ENCODE measurements around the gene EPB41L4B.

The EPB41L4B gene

DNA sequence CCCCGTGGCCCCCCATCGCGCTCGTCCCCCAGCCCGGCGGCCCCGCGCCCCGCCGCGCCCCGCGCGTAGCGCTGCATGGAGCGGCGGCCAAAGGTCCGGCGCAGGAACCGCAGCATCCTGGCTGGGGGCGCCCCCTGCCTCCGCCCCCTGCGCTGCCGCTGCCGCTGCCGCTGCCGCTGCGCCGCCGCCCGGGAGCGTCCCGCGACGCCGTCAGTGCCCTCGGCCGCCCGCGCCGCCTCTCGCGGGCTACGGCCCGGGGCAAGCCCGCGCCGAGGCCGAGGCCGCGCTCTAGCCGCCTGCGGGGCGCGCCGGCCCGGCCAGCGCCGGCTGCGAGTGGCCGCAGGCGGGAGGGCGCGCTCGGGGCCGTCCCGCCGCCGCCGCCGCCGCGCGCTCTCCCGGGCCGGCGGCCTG, 523 bp downstream of the EPB41L4B start:
- DNase-seq (ENCODE audit: low spot score): peak; percentile 66

- no peak for DNase-seq (ENCODE audit: low spot score)
Observed at GRCh38 chr9:109319626-109320241, 1.1 kb downstream of the EPB41L4B start.

DNA sequence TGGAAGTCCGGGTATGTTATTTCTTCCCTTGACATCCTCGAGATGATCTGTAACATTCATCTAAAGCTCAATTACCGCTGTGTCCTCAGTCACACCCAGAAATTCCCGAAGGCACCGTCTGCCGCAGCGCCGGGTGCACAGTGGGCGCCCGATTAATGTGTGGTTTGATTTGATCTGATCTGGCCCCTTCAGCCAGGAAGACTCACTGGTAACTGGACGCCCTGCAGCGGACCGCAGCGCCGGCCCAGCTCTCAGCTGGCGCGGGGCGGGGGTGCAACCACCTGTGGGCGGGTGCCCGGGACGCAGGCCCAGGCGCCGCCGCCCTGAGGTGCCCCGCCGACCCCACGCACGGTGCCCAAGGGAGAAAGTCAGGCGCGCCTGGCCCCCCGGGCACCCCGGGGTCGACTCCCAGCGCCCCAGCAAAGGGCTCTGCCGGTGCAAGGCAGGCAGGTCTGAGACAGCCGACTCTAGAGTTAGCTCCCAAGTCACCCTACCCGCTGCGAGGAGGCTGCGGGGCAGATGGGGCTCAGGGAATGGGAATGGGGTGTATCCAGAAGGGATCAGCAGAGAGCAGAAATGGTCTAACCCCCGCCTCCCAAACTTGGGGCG, 1.7 kb downstream of the EPB41L4B start:
- no peak for DNase-seq (ENCODE audit: low spot score)

DNA sequence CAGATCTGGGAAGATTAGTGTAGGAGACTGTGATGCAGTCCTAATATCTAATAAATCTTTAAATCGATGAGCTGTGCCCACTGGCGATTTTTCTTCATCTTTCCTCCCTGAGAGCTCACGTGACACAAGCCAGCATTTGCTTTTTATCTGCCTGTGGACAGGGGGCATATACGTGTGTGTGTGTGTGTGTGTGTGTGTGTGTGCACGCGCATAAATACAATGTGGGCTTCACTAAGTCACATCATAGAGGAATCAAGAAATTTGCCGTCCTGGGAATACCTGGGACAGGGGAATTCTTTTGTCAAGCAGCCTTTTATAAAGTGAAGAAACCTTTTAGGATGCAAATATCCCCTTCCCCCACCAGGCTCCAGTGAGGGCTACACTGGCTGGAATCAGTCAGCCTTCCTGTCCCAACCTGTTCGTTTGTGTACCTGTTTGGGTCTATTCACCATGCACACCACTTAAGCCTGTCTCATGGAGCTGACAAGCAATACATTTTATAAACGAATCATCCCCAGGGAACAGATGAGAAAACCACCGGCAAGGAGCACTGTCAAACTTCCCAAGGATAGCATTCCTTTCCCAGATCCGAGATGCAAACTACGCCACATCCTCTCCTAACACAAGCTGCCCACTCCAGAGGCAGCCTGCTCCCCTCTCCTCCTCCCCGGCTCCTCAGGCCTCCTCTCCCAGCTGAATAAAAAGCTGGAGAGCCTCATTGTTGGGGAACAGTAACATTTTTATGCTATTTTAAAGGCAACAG, 2.7 kb downstream of the EPB41L4B start:
- no peak for DNase-seq (ENCODE audit: low spot score)

DNA sequence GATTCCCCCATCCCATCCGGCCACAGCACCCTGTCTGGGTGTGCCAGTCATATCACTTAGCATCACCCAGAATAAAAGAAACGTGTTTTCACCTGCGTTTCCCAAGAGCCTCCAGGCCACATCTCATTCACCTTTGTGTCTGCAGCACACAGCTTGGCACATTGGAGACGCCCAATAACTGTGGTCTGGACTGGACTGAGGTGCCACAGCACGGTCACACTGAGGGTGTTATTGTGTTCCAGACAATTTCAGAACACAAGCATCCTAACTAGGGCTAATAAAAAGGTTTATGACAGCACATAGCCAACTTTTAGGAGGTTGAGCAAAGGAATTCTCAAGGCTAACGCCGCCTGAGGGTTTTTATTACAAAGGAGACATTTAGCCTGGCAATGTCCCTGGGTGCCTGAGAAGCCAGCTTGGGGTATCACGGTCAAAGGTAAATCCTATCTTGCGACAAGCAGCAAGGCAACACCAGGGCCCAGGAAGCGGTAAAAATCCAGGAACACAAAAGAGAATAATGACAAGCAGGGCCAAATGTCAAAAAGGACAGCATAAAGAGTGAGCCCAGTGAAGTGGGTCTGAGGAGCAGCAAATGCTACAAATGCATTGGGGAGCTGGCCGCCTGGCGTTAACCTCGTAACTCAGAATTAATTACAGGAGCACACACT, 3.4 kb downstream of the EPB41L4B start:
- DNase-seq (ENCODE audit: low spot score): no peak

- DNase-seq (ENCODE audit: low spot score): no peak
Observed at GRCh38 chr9:109316207-109316640, 4.6 kb downstream of the EPB41L4B start.

GRCh38 chr9:109315480-109316206, 5.2 kb downstream of the EPB41L4B start:
- no peak for DNase-seq (ENCODE audit: low spot score)

DNA sequence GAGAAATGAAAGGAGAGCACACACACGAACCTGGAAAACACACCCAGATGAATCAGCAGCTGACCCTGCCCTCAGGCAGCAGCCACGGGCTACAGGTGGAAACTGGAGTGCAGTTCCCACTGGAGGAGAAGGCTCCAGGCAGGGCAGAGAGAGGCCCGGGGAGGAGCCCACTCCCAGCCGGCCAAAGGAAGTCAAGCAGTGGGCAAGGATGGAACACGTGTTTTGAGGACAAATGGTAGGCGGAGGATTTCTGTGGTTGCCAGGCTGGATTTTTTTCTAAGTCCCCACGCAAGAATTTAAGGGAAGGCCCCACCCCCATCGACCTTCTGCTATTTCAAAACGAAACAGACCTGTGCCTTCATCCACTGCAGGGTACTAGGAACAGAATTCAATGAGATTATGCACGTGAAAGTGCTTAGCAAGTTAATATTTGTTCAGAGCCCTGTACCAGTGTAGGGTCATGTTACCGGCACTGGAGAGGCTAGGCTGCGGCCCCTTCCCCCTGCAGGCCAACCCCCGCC, 6.8 kb downstream of the EPB41L4B start:
- peak; percentile 59 for DNase-seq (ENCODE audit: low spot score)

- peak; percentile 60 for DNase-seq (ENCODE audit: low spot score)
Observed at GRCh38 chr9:109313351-109313750, 7.5 kb downstream of the EPB41L4B start.

- no peak for DNase-seq (ENCODE audit: low spot score)
Observed at GRCh38 chr9:109312783-109313182, 8.1 kb downstream of the EPB41L4B start.

GRCh38 chr9:109311731-109312130, 9.1 kb downstream of the EPB41L4B start:
- DNase-seq (ENCODE audit: low spot score): no peak

DNA sequence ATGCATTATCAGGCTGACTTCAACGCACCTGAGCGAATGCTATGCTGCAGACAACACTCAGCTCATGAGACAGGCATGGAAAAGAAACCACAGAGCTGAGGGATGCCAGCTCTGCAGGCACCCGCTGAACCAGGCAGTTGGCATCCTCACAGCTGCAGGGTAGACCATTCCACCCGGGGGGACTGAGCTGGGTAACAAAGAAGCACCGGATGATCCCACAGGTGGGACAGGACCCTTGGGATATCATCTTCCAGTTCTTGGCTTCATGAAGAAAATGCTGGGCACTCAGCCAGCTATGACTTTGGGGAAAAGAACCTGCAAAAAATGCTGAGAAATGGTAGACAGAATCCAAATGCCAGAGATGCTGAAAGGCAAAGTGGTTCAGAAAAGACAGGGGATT, 9.6 kb downstream of the EPB41L4B start:
- DNase-seq (ENCODE audit: low spot score): no peak

GRCh38 chr9:109310486-109310901, 10.4 kb downstream of the EPB41L4B start:
- no peak for DNase-seq (ENCODE audit: low spot score)

- no peak for DNase-seq (ENCODE audit: low spot score)
Observed at GRCh38 chr9:109309282-109309681, 11.6 kb downstream of the EPB41L4B start.

GRCh38 chr9:109307380-109308240, 13.2 kb downstream of the EPB41L4B start:
- peak; percentile 85 for DNase-seq (ENCODE audit: low spot score)

DNA sequence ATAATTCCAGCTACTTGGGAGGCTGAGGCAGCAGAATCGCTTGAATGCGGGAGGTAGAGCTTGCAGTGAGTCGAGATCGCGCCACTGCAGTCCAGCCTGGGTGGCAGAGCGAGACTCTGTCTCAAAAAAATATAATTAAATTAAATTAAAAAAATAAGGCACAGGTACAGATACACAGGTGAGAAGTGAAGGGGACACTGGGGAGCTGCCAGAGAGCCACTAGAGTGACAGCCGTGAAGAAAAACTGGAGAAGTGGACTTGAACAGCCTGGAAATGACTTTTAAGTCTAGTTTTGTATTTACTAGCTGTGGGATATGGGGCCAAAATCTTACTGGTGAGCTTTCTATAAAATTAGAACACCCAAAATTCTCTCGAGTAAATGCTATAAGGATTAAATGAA, 15.1 kb downstream of the EPB41L4B start:
- no peak for DNase-seq (ENCODE audit: low spot score)

GRCh38 chr9:109304347-109304746, 16.5 kb downstream of the EPB41L4B start:
- DNase-seq (ENCODE audit: low spot score): no peak

- DNase-seq (ENCODE audit: low spot score): no peak
Observed at GRCh38 chr9:109303900-109304299, 17.0 kb downstream of the EPB41L4B start.

- DNase-seq (ENCODE audit: low spot score): no peak
Observed at GRCh38 chr9:109302606-109303005, 18.3 kb downstream of the EPB41L4B start.

- no peak for DNase-seq (ENCODE audit: low spot score)
Observed at GRCh38 chr9:109301012-109301411, 19.8 kb downstream of the EPB41L4B start.

DNA sequence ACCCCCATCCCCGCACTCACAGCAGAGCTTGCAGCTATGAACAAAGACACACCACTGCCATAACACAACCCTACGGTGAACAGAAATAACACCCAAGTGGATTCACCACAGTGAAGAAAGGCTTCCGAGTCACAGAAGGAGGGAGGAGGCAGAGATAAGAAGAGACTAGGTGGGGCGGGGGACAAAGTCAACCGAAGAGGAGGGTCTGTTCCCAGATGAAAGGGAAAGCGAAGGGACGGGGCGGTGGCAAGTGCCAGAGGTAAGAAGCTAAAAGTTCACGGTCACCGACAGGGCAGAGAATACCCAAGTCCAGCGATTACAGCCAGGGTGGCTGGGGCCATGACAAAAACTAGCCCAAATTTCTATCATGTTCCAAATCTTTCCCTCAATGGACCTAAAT, 21.0 kb downstream of the EPB41L4B start:
- no peak for DNase-seq (ENCODE audit: low spot score)

Data from HuH-7 (cell line).